GM23248 (cell line): Measurements from ENCODE around the gene TRMT44. TPM values are rescaled to one million over a fixed set of nuclear protein-coding genes. Genes with fewer than 3 reads are reported as not detected.
"Not testable (repeated sequence)": the region's sequence is repeated elsewhere in the genome, so short reads cannot be mapped to it uniquely, and the experiment has no call there.

Experiments used
- DNase-seq: peaks from one replicate; pipeline ENCODE4 v3.0.0-alpha.2; 2015
- H2AFZ ChIP-seq: fragments of 200-600 bp; sonication (generic); 2 replicates; pipeline ENCODE4 v1.6.1; 2016; ENCODE audit warnings: antibody characterized with exemption
- H3F3A ChIP-seq: fragments of 200-600 bp; sonication (generic); 2 replicates; pipeline ENCODE4 v1.6.1; 2016; ENCODE audit warnings: mild to moderate bottlenecking, antibody characterized with exemption, mixed run types; ENCODE audit not compliant: insufficient read depth
- H3K27ac ChIP-seq: fragments of 200-600 bp; sonication (generic); 2 replicates; pipeline ENCODE4 v1.5.1; 2016; ENCODE audit warnings: mild to moderate bottlenecking
- H3K27me3 ChIP-seq: fragments of 200-600 bp; sonication (generic); replicated peaks from 2 replicates; pipeline ENCODE4 v1.6.1; 2016; ENCODE audit warnings: mild to moderate bottlenecking; ENCODE audit not compliant: insufficient read depth
- H3K36me3 ChIP-seq: fragments of 200-600 bp; sonication (generic); 2 replicates; pipeline ENCODE4 v1.6.1; 2016; ENCODE audit warnings: low read depth, mild to moderate bottlenecking
- H3K4me1 ChIP-seq: fragments of 200-600 bp; sonication (generic); 2 replicates; pipeline ENCODE4 v1.6.1; 2016; ENCODE audit warnings: mild to moderate bottlenecking; ENCODE audit not compliant: insufficient read depth
- H3K4me2 ChIP-seq: fragments of 200-600 bp; sonication (generic); one replicate; pipeline ENCODE4 v1.6.1; 2016; ENCODE audit warnings: mild to moderate bottlenecking; ENCODE audit not compliant: unreplicated experiment
- H3K4me3 ChIP-seq: fragments of 200-600 bp; sonication (generic); 2 replicates; pipeline ENCODE4 v1.5.1; 2016; ENCODE audit warnings: mild to moderate bottlenecking
- H3K79me2 ChIP-seq: fragments of 200-600 bp; sonication (generic); 2 replicates; pipeline ENCODE4 v1.6.1; 2016; ENCODE audit warnings: mild to moderate bottlenecking; ENCODE audit not compliant: insufficient read depth
- H3K9ac ChIP-seq: fragments of 200-600 bp; sonication (generic); 2 replicates; pipeline ENCODE4 v1.6.1; 2016; ENCODE audit warnings: mild to moderate bottlenecking
- H3K9me2 ChIP-seq: fragments of 200-600 bp; sonication (generic); 2 replicates; pipeline ENCODE4 v1.6.1; 2016; ENCODE audit warnings: mixed run types, mild to moderate bottlenecking, moderate library complexity; ENCODE audit not compliant: insufficient read depth
- H3K9me3 ChIP-seq: fragments of 200-600 bp; sonication (generic); one replicate; pipeline ENCODE4 v1.6.1; 2017; ENCODE audit warnings: low read depth
- H4K20me1 ChIP-seq: fragments of 200-600 bp; sonication (generic); 2 replicates; pipeline ENCODE4 v1.6.0; 2016; ENCODE audit not compliant: insufficient read depth
- EZH2 ChIP-seq: fragments of 200-600 bp; sonication (generic); IDR thresholded peaks from 2 replicates; pipeline ENCODE4 v1.6.1; 2018; ENCODE audit warnings: antibody characterized with exemption, mild to moderate bottlenecking; ENCODE audit not compliant: insufficient read depth, poor library complexity, severe bottlenecking
- EZH2phosphoT487 ChIP-seq: fragments of 200-600 bp; sonication (generic); IDR thresholded peaks from 2 replicates; pipeline ENCODE4 v1.6.1; 2018; ENCODE audit warnings: antibody characterized with exemption, moderate library complexity, mild to moderate bottlenecking, low read depth; ENCODE audit not compliant: insufficient read depth
- WGBS, 2 experiments: methylation state at CpG; one replicate each; pipeline ENCODE4 v1.1.6; 2015 to 2017; ENCODE audit warnings: low lambda C conversion rate in 2 of 2, low coverage in 1 of 2; ENCODE audit errors: missing lambda C conversion rate in 2 of 2; 5-methylcytosine and 5-hydroxymethylcytosine counted together
- in situ Hi-C: fragments of 300-500 bp; cut with MboI; formaldehyde crosslinking; loops from 2 replicates; pipeline ENCODE4 v1.15.0; 2020
- polyA plus RNA-seq: library from polyadenylated mRNA; unstranded; fragments of >200 nt; fragmentation: Nextera tagmentation; extraction: Ambion mirVana; gene quantifications from 2 replicates; pipeline ENCODE4 v1.2.1, GENCODE V29; 2016
- total RNA-seq: library from RNA; depleted of rRNA; stranded (reverse); fragments of >200 nt; shearing (Covaris generic); gene quantifications from 2 replicates; pipeline ENCODE4 v1.2.3, GENCODE V29; 2014

TRMT44 gene
- total and polyA plus RNA-seq, 2 experiments from 2014 or later = 4.1 to 12.0 TPM

- Histone ChIP-seq H3K9me3 (no peaks in the 10 kb centered on the region), H3K4me2 (no peak overlapping the region), H3K27ac (no peak overlapping the region), H3K79me2 (peaks cover 32% of the 10 kb centered on the region), H3K36me3 (0 out of 2 replicates have a peak, but pooled peaks cover 4% of the 10 kb centered on the region), H3K9me2 (no peaks in the 10 kb centered on the region), H4K20me1 (peaks cover 6% of the 10 kb centered on the region; the same call in 1 of the 2 replicates), H3K4me3 (no peak overlapping the region), H3F3A (no peaks in the 10 kb centered on the region), H2AFZ (no peak overlapping the region), H3K27me3 (no peaks in the 10 kb centered on the region), H3K9ac (no peak overlapping the region), H3K4me1 (0 out of 2 replicates have a peak, but pooled peaks cover 6% of the 10 kb centered on the region)
- in situ Hi-C loops = no loop called here
- WGBS, 2 experiments = 94 to 97% methylated on average over 11 of the region's 11 CpGs
- no peak for TF ChIP-seq EZH2phosphoT487
- TF ChIP-seq EZH2 = no peak
- no peak for DNase-seq
These were observed 23.4 kb upstream of the TRMT44 start for GRCh38 chr4:8417071-8417614.

- Histone ChIP-seq H3K9me3 (no peaks in the 10 kb centered on the region), H3F3A (no peaks in the 10 kb centered on the region), H3K27ac (no peak overlapping the region), H3K4me3 (no peak overlapping the region), H4K20me1 (peaks cover 6% of the 10 kb centered on the region; the same call in 1 of the 2 replicates), H3K79me2 (peaks cover 32% of the 10 kb centered on the region), H3K4me1 (0 out of 2 replicates have a peak, but pooled peaks cover 6% of the 10 kb centered on the region), H3K9ac (no peak overlapping the region), H3K4me2 (no peak overlapping the region), H2AFZ (no peak overlapping the region), H3K27me3 (no peaks in the 10 kb centered on the region), H3K36me3 (0 out of 2 replicates have a peak, but pooled peaks cover 2% of the 10 kb centered on the region), H3K9me2 (no peaks in the 10 kb centered on the region)
- WGBS, 2 experiments = 66 to 70% methylated on average over 12 of the region's 12 CpGs
- DNase-seq = peak; percentile 48
- TF ChIP-seq EZH2 (no peak), EZH2phosphoT487 (no peak)
- in situ Hi-C loops = no loop called here
These were observed 21.1 kb upstream of the TRMT44 start for GRCh38 chr4:8419222-8420041.

- H2AFZ ChIP-seq, DNase-seq, H3K27ac ChIP-seq, H3K9ac ChIP-seq, H3K4me3 ChIP-seq, H4K20me1 ChIP-seq, H3K4me2 ChIP-seq, H3K9me3 ChIP-seq, H3K9me2 ChIP-seq, in situ Hi-C loops, H3K4me1 ChIP-seq, H3K27me3 ChIP-seq, H3K36me3 ChIP-seq, H3F3A ChIP-seq: not testable (repeated sequence)
- H3K79me2 ChIP-seq = peaks cover 32% of the 10 kb centered on the region
These were observed 20.4 kb upstream of the TRMT44 start for GRCh38 chr4:8420151-8420550.

- H3K79me2 ChIP-seq = peaks cover 37% of the 10 kb centered on the region
- no peaks in the 10 kb centered on the region for H3K9me3 ChIP-seq
- H3F3A ChIP-seq = no peaks in the 10 kb centered on the region
- WGBS, 2 experiments = 68 to 70% methylated on average over 4 of the region's 4 CpGs
- H3K4me3 ChIP-seq = no peak overlapping the region
- in situ Hi-C loops = no loop called here
- peaks cover 5% of the 10 kb centered on the region; the same call in 1 of the 2 replicates for H4K20me1 ChIP-seq
- no peaks in the 10 kb centered on the region for H3K9me2 ChIP-seq
- no peak overlapping the region for H3K27ac ChIP-seq
- H3K27me3 ChIP-seq = no peaks in the 10 kb centered on the region
- H3K9ac ChIP-seq = no peak overlapping the region
- no peak overlapping the region for H3K4me2 ChIP-seq
- no peak for DNase-seq
- peaks cover 9% of the 10 kb centered on the region; the same call in 1 of the 2 replicates for H3K4me1 ChIP-seq
- H3K36me3 ChIP-seq = no peaks in the 10 kb centered on the region
- no peak overlapping the region for H2AFZ ChIP-seq
- TF ChIP-seq EZH2 = no peak
- TF ChIP-seq EZH2phosphoT487 = no peak
These were observed 18.2 kb upstream of the TRMT44 start for GRCh38 chr4:8422327-8422726.
